Heart left ventricle (tissue), 16 donors: Measurements from ENCODE around the gene IST1. TPM values are rescaled to one million over a fixed set of nuclear protein-coding genes. Genes with fewer than 3 reads are reported as not detected.
A peak's percentile ranks its signal among the peaks of the same experiment; 100 is the strongest.

Experiments used
- ATAC-seq, 4 donors: fragments of 200-7000 bp; cut with Tn5 transposase; one replicate each; pipeline ENCODE4 v1.9.1; 2020 to 2022; ENCODE audit warnings: moderate library complexity in 4 of 4, mild to moderate bottlenecking in 3 of 4, moderate number of reproducible peaks in 1 of 4
- DNase-seq, 5 donors: peaks; one replicate each; pipeline ENCODE4 v3.0.0-alpha.2; 2020
- H3K27ac ChIP-seq, 12 donors: fragments of 200-600 bp; sonication (generic) in 4 of 12; one replicate each; pipeline versions ENCODE4 v1.5.0 to v1.8.0; 2016 to 2022; ENCODE audit warnings: mild to moderate bottlenecking in 2 of 12
- H3K27me3 ChIP-seq, 9 donors: fragments of 200-600 bp; sonication (generic) in 2 of 9; one replicate each; pipeline versions ENCODE4 v1.5.1 to v1.8.0; 2016 to 2022; ENCODE audit warnings: mild to moderate bottlenecking in 3 of 9
- H3K36me3 ChIP-seq, 9 donors: fragments of 200-600 bp; sonication (generic) in 2 of 9; one replicate each; pipeline versions ENCODE4 v1.5.0 to v1.8.0; 2018 to 2022; ENCODE audit warnings: mild to moderate bottlenecking in 2 of 9
- H3K4me1 ChIP-seq, 12 donors: fragments of 200-600 bp; sonication (generic) in 4 of 12; one replicate each; pipeline versions ENCODE4 v1.5.0 to v1.8.0; 2016 to 2022; ENCODE audit warnings: mild to moderate bottlenecking in 3 of 12
- H3K4me3 ChIP-seq, 12 donors: fragments of 200-600 bp; sonication (generic) in 4 of 12; one replicate each; pipeline versions ENCODE4 v1.5.0 to v1.8.0; 2017 to 2022; ENCODE audit warnings: mild to moderate bottlenecking in 9 of 12, moderate library complexity in 4 of 12
- H3K9me3 ChIP-seq, 12 donors: fragments of 200-600 bp; sonication (generic) in 4 of 12; one replicate each; pipeline versions ENCODE4 v1.5.0 to v1.8.0; 2016 to 2022; ENCODE audit warnings: mild to moderate bottlenecking in 1 of 12
- POLR2A ChIP-seq, 2 donors: fragments of 450-650 bp; IDR thresholded peaks; one replicate each; pipeline ENCODE4 v1.6.1; 2017; ENCODE audit warnings: antibody characterized with exemption in 2 of 2, mild to moderate bottlenecking in 2 of 2, moderate library complexity in 2 of 2
- WGBS, 4 donors: extraction: QIAGEN DNeasy Blood & Tissue Kit in 2 of 4; methylation state at CpG; one replicate each; pipeline versions ENCODE4 v1.1.5 to v1.1.7; 2013 to 2018; 5-methylcytosine and 5-hydroxymethylcytosine counted together
- intact Hi-C, 10 donors: fragments of 100-400 bp; cut with DNase I; formaldehyde crosslinking; loops; one replicate each; pipeline versions ENCODE4 v1.11.1 to v1.14.2; 2022
- polyA plus RNA-seq, 2 donors: library from polyadenylated mRNA; stranded (reverse); fragments of 200-250 nt; gene quantifications; one replicate each; pipeline ENCODE4 v1.2.3, GENCODE V29; 2013
- total RNA-seq, 9 donors: library from RNA; depleted of rRNA in 2 of 9; stranded (reverse); fragments of >200 nt in 2 of 9; fragmentation: NEBNext Ultra II Directional in 3 of 9; extraction: Animal tissue kit (Norgen Biotek cat#: 25700) in 3 of 9; gene quantifications; one replicate each; pipeline versions ENCODE4 v1.1.0 to v1.2.4, GENCODE V29; 2016 to 2023
- TF ChIP-seq, protein P1 (sequence below), 12 donors: fragments of 200-600 bp; sonication (generic) in 4 of 12; IDR thresholded peaks; one replicate each; pipeline versions ENCODE4 v1.5.0 to v1.8.0; 2018 to 2022; ENCODE audit warnings: antibody characterized with exemption in 12 of 12, mild to moderate bottlenecking in 5 of 12
- donor health status: ischemic (EF 13 %, LVEDD 7.1; RV severe dilation, severe dysfunction).
- donor health status: healthy with polysubstance abuse.
- donor health status: DM: no; HTN: yes; CAD: no.
- donor health status: DM: no; HTN: no; CAD: no.
- donor health status: ischemic (EF 25% LVEDD 6.9; RV normal size, moderate dysfunction).
- donor health status: ischemic (EF 25% LVEDD 5.7; RV mildly dilated, moderate dysfunction).
- donor health status: healthy.
- donor health status: DM: yes; HTN: yes; CAD: no.
- donor health status: ischemic (EF 35%, LVEDD 5.7; RV mildly dilated, moderate dysfunction).
- donor health status: nonischemic (EF 11% LVEDD 7.7; RV severe dilation, severe dysfunction).
- donor health status: DM: yes; HTN: yes; CAD: no.
- donor health status: PGD.
- donor health status: ischemic (EF 29% LVEDD 5.4; RV normal size, mild dysfunction).
- donor health status: nonischemic (EF 23%, LVEDD 6.1; RV moderate dilation, normal function).

The IST1 gene
- total and polyA plus RNA-seq, 11 donors = 54.5 to 146 (median 108) TPM

DNA sequence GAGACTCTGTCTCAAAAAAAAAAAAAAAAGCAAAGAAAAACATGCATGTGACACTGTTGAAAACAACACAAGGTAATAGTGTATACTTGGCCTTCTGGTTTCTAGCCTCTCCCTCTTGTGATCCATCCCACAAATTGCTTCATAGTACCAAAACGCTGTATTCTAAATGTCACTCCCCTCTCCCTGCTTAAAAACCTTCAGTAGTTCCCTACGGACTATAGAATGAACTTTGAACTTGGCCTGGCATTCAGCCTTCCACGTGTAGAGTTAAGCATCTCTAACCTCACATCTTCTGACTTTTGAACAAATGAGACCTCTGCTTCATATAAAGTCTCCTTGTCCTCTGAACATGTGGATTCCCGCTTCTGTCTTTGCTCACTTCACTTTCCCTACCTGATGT lies 16.4 kb upstream of the IST1 start:
- peaks cover 0 to 35% (median 10%) of the 10 kb centered on the region in 12 donors for H3K4me1 ChIP-seq
- ATAC-seq = no peak
- no peaks in the 10 kb centered on the region for H3K9me3 ChIP-seq
- H3K27ac ChIP-seq = no peak overlapping the region
- intact Hi-C loops = no loop called here
- TF ChIP-seq, protein P1, sequence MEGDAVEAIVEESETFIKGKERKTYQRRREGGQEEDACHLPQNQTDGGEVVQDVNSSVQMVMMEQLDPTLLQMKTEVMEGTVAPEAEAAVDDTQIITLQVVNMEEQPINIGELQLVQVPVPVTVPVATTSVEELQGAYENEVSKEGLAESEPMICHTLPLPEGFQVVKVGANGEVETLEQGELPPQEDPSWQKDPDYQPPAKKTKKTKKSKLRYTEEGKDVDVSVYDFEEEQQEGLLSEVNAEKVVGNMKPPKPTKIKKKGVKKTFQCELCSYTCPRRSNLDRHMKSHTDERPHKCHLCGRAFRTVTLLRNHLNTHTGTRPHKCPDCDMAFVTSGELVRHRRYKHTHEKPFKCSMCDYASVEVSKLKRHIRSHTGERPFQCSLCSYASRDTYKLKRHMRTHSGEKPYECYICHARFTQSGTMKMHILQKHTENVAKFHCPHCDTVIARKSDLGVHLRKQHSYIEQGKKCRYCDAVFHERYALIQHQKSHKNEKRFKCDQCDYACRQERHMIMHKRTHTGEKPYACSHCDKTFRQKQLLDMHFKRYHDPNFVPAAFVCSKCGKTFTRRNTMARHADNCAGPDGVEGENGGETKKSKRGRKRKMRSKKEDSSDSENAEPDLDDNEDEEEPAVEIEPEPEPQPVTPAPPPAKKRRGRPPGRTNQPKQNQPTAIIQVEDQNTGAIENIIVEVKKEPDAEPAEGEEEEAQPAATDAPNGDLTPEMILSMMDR (IDR thresholded peaks at IDR 0.05) = no peak
- no peak for TF ChIP-seq POLR2A (IDR thresholded peaks at IDR 0.05)
- WGBS, 4 donors = 59 to 79% (median 72%) methylated on average over 4 of the region's 4 CpGs
- H3K4me3 ChIP-seq = no peak overlapping the region
- peaks cover 0 to 72% (median 47%) of the 10 kb centered on the region in 9 donors for H3K36me3 ChIP-seq
- no peaks in the 10 kb centered on the region for H3K27me3 ChIP-seq
- no peak for DNase-seq

DNA sequence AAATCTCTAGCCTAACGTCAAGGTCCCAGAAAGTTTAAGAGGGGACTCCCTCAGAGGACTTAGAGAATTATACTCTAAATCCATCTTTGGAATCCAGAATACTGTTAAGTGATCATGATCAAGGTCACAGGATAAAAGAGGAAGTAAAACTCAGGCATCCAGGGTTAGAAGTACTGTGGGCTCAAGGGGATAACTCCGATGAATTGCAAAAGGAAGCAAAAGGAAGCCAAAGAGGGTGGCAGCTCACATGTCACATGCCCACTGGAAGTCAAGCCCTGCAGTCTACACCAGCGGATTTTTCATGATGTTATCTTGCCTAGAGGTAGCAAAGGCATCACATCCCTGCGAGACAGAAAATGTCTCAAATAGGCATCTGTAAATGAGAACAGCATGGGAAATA lies 15.2 kb upstream of the IST1 start:
- Histone ChIP-seq H3K9me3 (no peaks in the 10 kb centered on the region), H3K36me3 (peaks cover 0 to 61% (median 39%) of the 10 kb centered on the region in 9 donors), H3K27ac (peak overlapping the region in 1 of 12 donors; percentile 21), H3K27me3 (no peaks in the 10 kb centered on the region), H3K4me3 (no peak overlapping the region), H3K4me1 (peaks cover 0 to 42% (median 11%) of the 10 kb centered on the region in 12 donors)
- no peak for TF ChIP-seq POLR2A (IDR thresholded peaks at IDR 0.05)
- TF ChIP-seq, protein P1 (IDR thresholded peaks at IDR 0.05) = no peak
- ATAC-seq (no peak), DNase-seq (no peak)
- WGBS, 4 donors = 78 to 87% (median 83%) methylated on average over 4 of the region's 4 CpGs
- intact Hi-C loops = loop anchor here in 9 of 10 donors (5.0 to 10.0 kb wide), 5 partner anchors 33 to 82 kb away; partner anchors contain the start of genes ATXN1L (in 2 of the 9) and AP1G1 (in 1 of the 9)

DNA sequence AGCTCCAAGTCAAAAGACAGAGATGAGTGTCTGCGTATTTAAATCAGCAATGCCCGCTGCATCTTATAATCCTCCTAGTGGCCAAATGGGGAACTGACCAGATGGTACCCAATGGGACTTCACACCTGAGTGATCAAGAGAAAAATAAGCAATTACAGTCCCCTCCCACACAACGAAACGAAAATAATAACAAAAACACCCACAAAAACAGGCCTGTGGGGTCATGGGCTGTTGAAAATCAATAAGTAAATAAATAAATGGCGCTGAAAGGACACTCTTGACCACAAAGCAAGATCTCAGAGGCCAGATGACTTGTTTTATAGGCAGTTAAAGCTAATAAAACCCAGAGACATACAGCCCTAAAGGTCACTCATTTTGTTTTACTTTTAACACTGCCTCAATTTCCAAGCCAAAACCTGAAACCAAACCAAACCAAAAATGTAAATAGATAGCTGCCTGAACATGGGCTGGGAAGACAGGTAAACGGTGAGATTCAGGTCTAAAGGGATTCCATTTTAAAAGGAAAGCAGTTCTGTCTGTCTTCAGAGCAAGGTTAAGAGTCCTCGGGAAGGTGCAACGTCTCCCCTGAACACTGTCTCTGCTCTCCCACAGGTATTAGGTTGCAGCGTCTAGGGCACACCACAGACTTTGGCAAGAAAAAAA lies 12.7 kb upstream of the IST1 start:
- no peak for TF ChIP-seq POLR2A (IDR thresholded peaks at IDR 0.05)
- TF ChIP-seq, protein P1 (IDR thresholded peaks at IDR 0.05) = peak; percentile 84 to 99 (median 90)
- Histone ChIP-seq H3K27me3 (no peaks in the 10 kb centered on the region), H3K4me1 (peaks cover 0 to 45% (median 11%) of the 10 kb centered on the region in 12 donors), H3K4me3 (peak overlapping the region in 11 of 12 donors; percentile 7 to 100 (median 94)), H3K36me3 (peaks cover 0 to 40% (median 20%) of the 10 kb centered on the region in 9 donors), H3K27ac (peak overlapping the region in 9 of 12 donors; percentile 83 to 96 (median 92)), H3K9me3 (no peaks in the 10 kb centered on the region)
- DNase-seq (peak in 3 of 5 donors; percentile 45 to 64 (median 55)), ATAC-seq (peak; percentile 32 to 71 (median 46))
- intact Hi-C loops = loop anchor here (1.0 to 10.0 kb wide), 8 partner anchors 12 to 80 kb away; partner anchors contain the start of genes ATXN1L (in 2 of the 10) and AP1G1 (in 1 of the 10)
- WGBS, 4 donors = 8 to 10% (median 9%) methylated on average over 9 of the region's 9 CpGs

DNA sequence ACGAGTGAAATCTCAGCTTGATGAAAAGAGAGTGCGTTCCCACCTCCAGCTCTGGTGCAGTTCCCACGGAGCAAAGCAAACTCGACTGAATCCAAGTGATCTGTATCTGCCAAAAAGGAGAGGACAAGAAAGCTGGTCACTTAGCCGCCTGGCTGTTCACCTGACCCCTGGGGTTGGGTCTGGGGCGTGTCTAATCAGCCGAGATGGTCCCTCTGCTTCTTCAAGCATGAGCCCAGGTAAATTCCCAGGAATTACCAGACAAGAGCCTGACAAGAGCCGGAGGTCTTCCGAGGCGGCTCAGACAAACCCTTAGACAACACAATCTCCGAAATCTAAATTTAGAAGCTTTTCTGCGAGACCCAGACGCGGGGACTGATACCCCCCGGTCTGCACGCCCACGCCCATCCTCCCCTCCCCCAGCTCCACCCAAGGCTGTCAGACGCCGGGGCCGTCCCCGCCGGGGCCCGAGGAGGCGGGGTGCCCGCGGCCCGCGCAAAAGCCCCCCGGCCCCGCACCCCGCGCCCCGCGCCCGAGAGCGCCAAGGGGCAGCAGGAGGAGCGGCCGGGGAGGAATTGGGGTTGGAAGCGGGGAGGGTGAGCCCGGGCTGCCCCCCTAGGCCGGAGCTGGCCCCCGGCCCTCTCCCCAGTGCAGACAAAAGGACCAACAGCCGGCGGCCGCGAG lies 12.0 kb upstream of the IST1 start:
- WGBS, 4 donors = 0 to 1% (median 1%) methylated on average over 15 to 46 of the region's 46 CpGs
- no peaks in the 10 kb centered on the region for H3K9me3 ChIP-seq
- ATAC-seq (peak; percentile 9 to 70 (median 56)), DNase-seq (peak in 4 of 5 donors; percentile 40 to 60 (median 54))
- peaks cover 0 to 45% (median 11%) of the 10 kb centered on the region in 12 donors for H3K4me1 ChIP-seq
- H3K4me3 ChIP-seq = peak overlapping the region; percentile 67 to 100 (median 94)
- TF ChIP-seq, protein P1 (IDR thresholded peaks at IDR 0.05) = peak in 4 of 12 donors; percentile 32 to 60 (median 46)
- no peak for TF ChIP-seq POLR2A (IDR thresholded peaks at IDR 0.05)
- no peaks in the 10 kb centered on the region for H3K27me3 ChIP-seq
- intact Hi-C loops = loop anchor here in 9 of 10 donors (1.0 to 10.0 kb wide), 7 partner anchors 11 to 79 kb away; partner anchors contain the start of genes ATXN1L (in 2 of the 9) and AP1G1 (in 1 of the 9)
- H3K27ac ChIP-seq = peak overlapping the region; percentile 72 to 96 (median 90)
- peaks cover 0 to 34% (median 17%) of the 10 kb centered on the region in 9 donors for H3K36me3 ChIP-seq
